Measurements from ENCODE around the gene MAN1A1. TPM values are rescaled to one million over a fixed set of nuclear protein-coding genes. Genes with fewer than 3 reads are reported as not detected.

The MAN1A1 gene
- total RNA-seq, 1 experiment from 2014 or later: 13.3 TPM

DNA sequence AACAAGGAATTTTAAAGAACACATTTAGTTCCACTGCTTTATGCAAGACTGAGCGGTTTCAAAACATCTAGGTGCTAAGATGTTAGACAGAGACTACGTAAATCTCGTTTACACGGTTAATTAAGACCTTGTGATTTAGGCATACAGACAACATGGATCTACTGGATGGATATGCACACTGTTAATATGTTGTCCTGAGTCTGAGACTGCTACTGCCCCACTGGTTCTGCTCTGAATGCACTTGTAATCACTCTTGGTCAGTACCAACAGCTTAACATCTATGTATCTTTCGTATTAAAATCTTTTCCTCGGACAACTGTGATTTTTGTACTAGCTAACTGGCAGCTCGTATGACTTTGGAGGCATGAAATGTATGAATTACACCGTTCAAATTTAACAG is 3.1 kb downstream of the MAN1A1 start:
- peaks cover 30% of the 10 kb centered on the region for H3K36me3 Mint-ChIP-seq (ENCODE audit: insufficient read depth, unreplicated experiment)
- H3K4me1 Mint-ChIP-seq (ENCODE audit: low read depth, unreplicated experiment): peaks cover 24% of the 10 kb centered on the region
- no peak overlapping the region for H3K27ac Mint-ChIP-seq (ENCODE audit: unreplicated experiment)
- H3K9me3 Mint-ChIP-seq (ENCODE audit: low read depth, unreplicated experiment): no peaks in the 10 kb centered on the region
- BruUV-seq (replicated peaks): no TSS peak
- intact Hi-C loops (cut with micrococcal nuclease; ENCODE audit: unreplicated experiment): no loop called here
- TF ChIP-seq, protein P1, sequence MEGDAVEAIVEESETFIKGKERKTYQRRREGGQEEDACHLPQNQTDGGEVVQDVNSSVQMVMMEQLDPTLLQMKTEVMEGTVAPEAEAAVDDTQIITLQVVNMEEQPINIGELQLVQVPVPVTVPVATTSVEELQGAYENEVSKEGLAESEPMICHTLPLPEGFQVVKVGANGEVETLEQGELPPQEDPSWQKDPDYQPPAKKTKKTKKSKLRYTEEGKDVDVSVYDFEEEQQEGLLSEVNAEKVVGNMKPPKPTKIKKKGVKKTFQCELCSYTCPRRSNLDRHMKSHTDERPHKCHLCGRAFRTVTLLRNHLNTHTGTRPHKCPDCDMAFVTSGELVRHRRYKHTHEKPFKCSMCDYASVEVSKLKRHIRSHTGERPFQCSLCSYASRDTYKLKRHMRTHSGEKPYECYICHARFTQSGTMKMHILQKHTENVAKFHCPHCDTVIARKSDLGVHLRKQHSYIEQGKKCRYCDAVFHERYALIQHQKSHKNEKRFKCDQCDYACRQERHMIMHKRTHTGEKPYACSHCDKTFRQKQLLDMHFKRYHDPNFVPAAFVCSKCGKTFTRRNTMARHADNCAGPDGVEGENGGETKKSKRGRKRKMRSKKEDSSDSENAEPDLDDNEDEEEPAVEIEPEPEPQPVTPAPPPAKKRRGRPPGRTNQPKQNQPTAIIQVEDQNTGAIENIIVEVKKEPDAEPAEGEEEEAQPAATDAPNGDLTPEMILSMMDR (IDR thresholded peaks at IDR 0.05; ENCODE audit: unreplicated experiment): no peak
- no peak for DNase-seq
- H3K27me3 Mint-ChIP-seq (ENCODE audit: unreplicated experiment): no peaks in the 10 kb centered on the region
- no peak overlapping the region for H3K4me3 Mint-ChIP-seq (ENCODE audit: low read depth, unreplicated experiment)
- CTCF ChIA-PET: interaction anchor here (1.9 kb wide), 1 partner anchor 198 kb away, joined by 9 read pairs; no protein-coding TSS in a partner anchor

DNA sequence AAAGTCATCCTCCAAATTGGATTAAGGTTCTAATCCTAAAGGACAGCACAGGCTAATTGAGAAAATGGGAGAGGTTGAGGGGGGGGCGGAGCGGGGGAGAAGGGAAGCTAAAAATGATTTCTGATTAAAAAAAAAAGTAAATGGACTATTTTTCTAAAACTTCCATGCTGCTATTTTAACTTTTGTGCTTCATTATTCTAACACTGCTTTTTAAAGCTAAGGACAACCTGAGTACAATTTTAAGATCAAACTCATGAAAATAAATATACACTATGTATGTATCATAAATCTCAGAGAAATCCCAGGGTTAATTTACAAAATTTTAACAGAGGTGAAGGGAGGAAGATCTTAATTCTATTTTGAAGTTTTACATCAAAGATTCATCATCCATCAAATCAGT is 4.4 kb downstream of the MAN1A1 start:
- CTCF ChIA-PET: no interaction called here
- no peak for DNase-seq
- intact Hi-C loops (cut with micrococcal nuclease; ENCODE audit: unreplicated experiment): no loop called here
- Mint-ChIP-seq H3K27ac (ENCODE audit: unreplicated experiment) (no peak overlapping the region), H3K36me3 (ENCODE audit: insufficient read depth, unreplicated experiment) (peaks cover 25% of the 10 kb centered on the region), H3K4me3 (ENCODE audit: low read depth, unreplicated experiment) (no peak overlapping the region), H3K4me1 (ENCODE audit: low read depth, unreplicated experiment) (peaks cover 24% of the 10 kb centered on the region), H3K27me3 (ENCODE audit: unreplicated experiment) (no peaks in the 10 kb centered on the region), H3K9me3 (ENCODE audit: low read depth, unreplicated experiment) (no peaks in the 10 kb centered on the region)
- TF ChIP-seq, protein P1 (IDR thresholded peaks at IDR 0.05; ENCODE audit: unreplicated experiment): no peak
- BruUV-seq (replicated peaks): no TSS peak

DNA sequence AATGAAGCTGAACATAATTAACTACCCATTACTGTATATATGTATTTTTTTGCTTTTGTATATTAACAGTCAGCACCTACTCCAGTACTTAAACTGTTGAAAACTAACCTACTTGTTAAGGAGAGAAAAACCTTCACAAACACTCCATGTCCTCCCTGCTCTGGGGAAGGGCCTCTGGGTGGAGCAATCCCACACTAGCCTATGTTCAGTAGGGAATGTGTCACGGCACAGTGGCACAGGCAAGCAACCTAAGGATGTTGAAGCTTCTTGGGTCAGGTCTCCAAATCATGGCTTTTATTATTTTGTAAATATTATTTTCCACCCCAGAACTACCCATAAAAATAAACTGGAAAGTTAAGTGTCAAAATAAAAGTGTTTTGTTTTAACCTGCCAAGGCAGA is 5.3 kb downstream of the MAN1A1 start:
- BruUV-seq (replicated peaks): no TSS peak
- CTCF ChIA-PET: no interaction called here
- no peaks in the 10 kb centered on the region for H3K9me3 Mint-ChIP-seq (ENCODE audit: low read depth, unreplicated experiment)
- no peak overlapping the region for H3K4me3 Mint-ChIP-seq (ENCODE audit: low read depth, unreplicated experiment)
- no peak overlapping the region for H3K27ac Mint-ChIP-seq (ENCODE audit: unreplicated experiment)
- H3K36me3 Mint-ChIP-seq (ENCODE audit: insufficient read depth, unreplicated experiment): peaks cover 17% of the 10 kb centered on the region
- DNase-seq: no peak
- peaks cover 24% of the 10 kb centered on the region for H3K4me1 Mint-ChIP-seq (ENCODE audit: low read depth, unreplicated experiment)
- intact Hi-C loops (cut with micrococcal nuclease; ENCODE audit: unreplicated experiment): no loop called here
- TF ChIP-seq, protein P1 (IDR thresholded peaks at IDR 0.05; ENCODE audit: unreplicated experiment): no peak
- H3K27me3 Mint-ChIP-seq (ENCODE audit: unreplicated experiment): no peaks in the 10 kb centered on the region

DNA sequence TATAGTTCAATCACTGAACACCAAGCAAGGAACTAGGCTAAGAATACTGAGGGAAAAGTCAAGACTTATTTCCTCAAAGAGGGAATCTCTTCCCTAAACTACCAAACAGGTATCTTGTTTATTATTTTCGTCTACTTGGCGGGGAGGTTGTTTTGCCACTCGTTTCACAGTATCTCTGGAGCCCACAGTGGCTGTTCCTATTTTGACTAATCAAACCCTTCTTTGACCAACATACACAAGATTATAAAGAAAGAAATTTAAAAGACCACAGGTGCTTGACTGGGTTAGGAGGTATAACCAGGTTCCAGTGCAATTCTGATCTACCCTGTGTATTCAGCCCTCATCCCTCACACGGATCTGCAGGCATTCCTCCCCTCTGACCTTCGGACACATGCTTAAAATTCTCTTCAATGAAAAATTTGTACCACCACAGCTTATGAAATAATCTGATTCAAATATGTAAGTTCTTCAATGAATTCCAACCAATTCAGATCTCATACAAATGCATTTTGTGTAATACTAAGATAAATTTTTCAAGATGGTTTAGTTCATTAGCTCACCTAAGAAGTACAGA is 5.9 kb downstream of the MAN1A1 start:
- no peaks in the 10 kb centered on the region for H3K27me3 Mint-ChIP-seq (ENCODE audit: unreplicated experiment)
- CTCF ChIA-PET: no interaction called here
- no peak overlapping the region for H3K4me3 Mint-ChIP-seq (ENCODE audit: low read depth, unreplicated experiment)

More for the DNA sequence above, 5.9 kb downstream of the MAN1A1 start:
- intact Hi-C loops (cut with micrococcal nuclease; ENCODE audit: unreplicated experiment): no loop called here
- DNase-seq: no peak
- BruUV-seq (replicated peaks): no TSS peak
- H3K27ac Mint-ChIP-seq (ENCODE audit: unreplicated experiment): no peak overlapping the region
- H3K4me1 Mint-ChIP-seq (ENCODE audit: low read depth, unreplicated experiment): peaks cover 24% of the 10 kb centered on the region
- no peaks in the 10 kb centered on the region for H3K9me3 Mint-ChIP-seq (ENCODE audit: low read depth, unreplicated experiment)
- H3K36me3 Mint-ChIP-seq (ENCODE audit: insufficient read depth, unreplicated experiment): peaks cover 10% of the 10 kb centered on the region
- TF ChIP-seq, protein P1 (IDR thresholded peaks at IDR 0.05; ENCODE audit: unreplicated experiment): no peak
